Measurements from ENCODE around the gene CDK15. TPM values are rescaled to one million over a fixed set of nuclear protein-coding genes. Genes with fewer than 3 reads are reported as not detected.

The CDK15 gene
- total and polyA plus RNA-seq, 2 donors (not counting 1 experiment from before 2014, with no cell fraction given), result not detected

- DNase-seq (no peak), ATAC-seq (ENCODE audit: low read depth) (no peak)
- Histone ChIP-seq H3K79me2 (ENCODE audit: control insufficient read depth, insufficient read depth, low read length) (no peaks in the 10 kb centered on the region), H4K20me1 (ENCODE audit: control insufficient read depth, insufficient read depth, low read length, poor library complexity, severe bottlenecking) (no peaks in the 10 kb centered on the region), H3K27me3 (replicated peaks in 1 of 4; ENCODE audit: control extremely low read depth in 1 of 4, control insufficient read depth in 3 of 4, insufficient read depth in 4 of 4, low read length in 3 of 4) (no peaks in the 10 kb centered on the region), H3K4me1 (ENCODE audit: control insufficient read depth in 2 of 2, insufficient read depth in 2 of 2, low read length in 2 of 2) (peaks cover 8 to 16% of the 10 kb centered on the region in 2 donors), H3K9me3 (ENCODE audit: control extremely low read depth in 1 of 3, control insufficient read depth in 2 of 3, insufficient read depth in 1 of 3, low read length in 2 of 3) (no peaks in the 10 kb centered on the region), H3K4me2 (replicated peaks; ENCODE audit: low read depth, low read length, poor library complexity, severe bottlenecking) (no peak overlapping the region), H3K4me3 (ENCODE audit: control extremely low read depth in 1 of 5, extremely low read depth in 1 of 5, insufficient read depth in 1 of 5, low read depth in 2 of 5, low read length in 4 of 5) (no peak overlapping the region), H2AFZ (ENCODE audit: insufficient read depth, low read depth, low read length, poor library complexity, severe bottlenecking) (no peak overlapping the region), H3K36me3 (replicated peaks in 1 of 2; ENCODE audit: control extremely low read depth in 1 of 2, control insufficient read depth in 1 of 2, extremely low read depth in 1 of 2, insufficient read depth in 2 of 2, low read length in 1 of 2) (no peaks in the 10 kb centered on the region), H3K27ac (ENCODE audit: low read length in 2 of 2) (no peak overlapping the region), H3K9ac (ENCODE audit: low read length) (no peak overlapping the region)
- Mint-ChIP-seq H3K9me3 (ENCODE audit: insufficient read depth) (no peaks in the 10 kb centered on the region), H3K4me3 (no peak overlapping the region), H3K27ac (no peak overlapping the region), H3K4me1 (peaks cover 16% of the 10 kb centered on the region), H3K27me3 (peaks cover 23% of the 10 kb centered on the region)
- TF ChIP-seq CTCF (IDR thresholded peaks at IDR 0.05) (no peak), EZH2 (IDR thresholded peaks at IDR 0.05; ENCODE audit: borderline replicate concordance, insufficient read depth, low read depth, low read length, poor library complexity, severe bottlenecking) (no peak)
- ChIA-PET CTCF (no interaction called here), POLR2A (no interaction called here)
- intact Hi-C loops (cut with micrococcal nuclease), result no loop called here
- WGBS (ENCODE audit: insufficient coverage), result 90% methylated on average over 2 of the region's 2 CpGs
Measured at GRCh38 chr2:201908901-201909300, 102.6 kb downstream of the CDK15 start.

DNA sequence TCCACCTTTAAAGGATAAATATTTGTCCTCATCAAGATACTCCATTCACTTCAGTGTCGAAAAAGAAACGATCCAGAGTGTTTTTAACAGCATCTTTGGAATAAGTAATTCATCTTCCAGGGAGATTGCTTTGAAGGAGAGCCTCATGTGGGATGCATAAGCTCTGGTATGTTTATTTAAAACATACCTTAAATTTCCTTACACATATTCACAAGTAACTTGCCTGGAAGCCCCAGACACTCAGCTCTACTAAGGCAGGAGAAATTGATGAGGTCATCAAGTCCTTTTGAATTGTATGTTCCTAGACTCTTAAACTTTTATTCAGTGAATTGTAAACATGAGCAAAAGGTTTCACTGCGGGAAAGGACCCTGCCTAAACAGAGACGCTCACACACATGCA is 103.0 kb downstream of the CDK15 start:
- ATAC-seq (ENCODE audit: low read depth) (no peak), DNase-seq (no peak)
- Mint-ChIP-seq H3K27me3 (peaks cover 21% of the 10 kb centered on the region), H3K27ac (no peak overlapping the region), H3K4me1 (peaks cover 15% of the 10 kb centered on the region), H3K4me3 (no peak overlapping the region), H3K9me3 (ENCODE audit: insufficient read depth) (no peaks in the 10 kb centered on the region)
- Histone ChIP-seq H2AFZ (ENCODE audit: insufficient read depth, low read depth, low read length, poor library complexity, severe bottlenecking) (no peak overlapping the region), H3K4me2 (replicated peaks; ENCODE audit: low read depth, low read length, poor library complexity, severe bottlenecking) (no peak overlapping the region), H3K36me3 (replicated peaks in 1 of 2; ENCODE audit: control extremely low read depth in 1 of 2, control insufficient read depth in 1 of 2, extremely low read depth in 1 of 2, insufficient read depth in 2 of 2, low read length in 1 of 2) (no peaks in the 10 kb centered on the region), H3K27me3 (replicated peaks in 1 of 4; ENCODE audit: control extremely low read depth in 1 of 4, control insufficient read depth in 3 of 4, insufficient read depth in 4 of 4, low read length in 3 of 4) (no peaks in the 10 kb centered on the region), H3K27ac (ENCODE audit: low read length in 2 of 2) (no peak overlapping the region), H3K9me3 (ENCODE audit: control extremely low read depth in 1 of 3, control insufficient read depth in 2 of 3, insufficient read depth in 1 of 3, low read length in 2 of 3) (no peaks in the 10 kb centered on the region), H3K9ac (ENCODE audit: low read length) (no peak overlapping the region), H3K4me1 (ENCODE audit: control insufficient read depth in 2 of 2, insufficient read depth in 2 of 2, low read length in 2 of 2) (peaks cover 7 to 15% of the 10 kb centered on the region in 2 donors), H4K20me1 (ENCODE audit: control insufficient read depth, insufficient read depth, low read length, poor library complexity, severe bottlenecking) (no peaks in the 10 kb centered on the region), H3K79me2 (ENCODE audit: control insufficient read depth, insufficient read depth, low read length) (no peaks in the 10 kb centered on the region), H3K4me3 (ENCODE audit: control extremely low read depth in 1 of 5, extremely low read depth in 1 of 5, insufficient read depth in 1 of 5, low read depth in 2 of 5, low read length in 4 of 5) (no peak overlapping the region)
- ChIA-PET CTCF (no interaction called here), POLR2A (no interaction called here)
- intact Hi-C loops (cut with micrococcal nuclease), result no loop called here
- TF ChIP-seq EZH2 (IDR thresholded peaks at IDR 0.05; ENCODE audit: borderline replicate concordance, insufficient read depth, low read depth, low read length, poor library complexity, severe bottlenecking), result no peak
- TF ChIP-seq CTCF (IDR thresholded peaks at IDR 0.05), result no peak
- no CpG with 5 or more reads among the region's 4 CpGs for WGBS (ENCODE audit: insufficient coverage)

All from B cell (primary cell).